Thyroid gland (tissue), 4 donors: ENCODE measurements around the gene TMPRSS11D. TPM values are rescaled to one million over a fixed set of nuclear protein-coding genes. Genes with fewer than 3 reads are reported as not detected.

Experiments used
- DNase-seq, 2 donors: peaks; one replicate each; pipeline ENCODE4 v3.0.0-alpha.2; 2019
- H3K27ac ChIP-seq, 3 donors: fragments of 200-600 bp; sonication (generic); 1 replicate in 2 of 3; 2 replicates in 1 of 3; pipeline ENCODE4 v1.5.1; 2016 to 2019; ENCODE audit warnings: mild to moderate bottlenecking in 1 of 3, moderate library complexity in 1 of 3
- H3K27me3 ChIP-seq: fragments of 200-600 bp; sonication (generic); one replicate; pipeline ENCODE4 v1.5.1; 2019
- H3K36me3 ChIP-seq, 2 donors: fragments of 200-600 bp; sonication (generic); one replicate each; pipeline ENCODE4 v1.5.1; 2016 to 2019
- H3K4me1 ChIP-seq, 2 donors: fragments of 200-600 bp; sonication (generic); one replicate each; pipeline ENCODE4 v1.5.1; 2017 to 2019
- H3K4me3 ChIP-seq, 3 donors: fragments of 200-600 bp; sonication (generic); replicated peaks in 1 of 3; 1 replicate in 2 of 3; 2 replicates in 1 of 3; pipeline ENCODE4 v1.5.1; 2016; ENCODE audit warnings: mild to moderate bottlenecking in 1 of 3
- H3K9me3 ChIP-seq: fragments of 200-600 bp; sonication (generic); one replicate; pipeline ENCODE4 v1.5.1; 2017
- CTCF ChIP-seq, 6 experiments: fragments of 200-600 bp in 3 of 6; fragments of 450-650 bp in 3 of 6; sonication (generic) in 3 of 6; IDR thresholded peaks; one replicate each; pipeline ENCODE4 v1.5.1; 2016 to 2019; ENCODE audit warnings: antibody characterized with exemption in 6 of 6, mild to moderate bottlenecking in 2 of 6, inconsistent platforms in 1 of 6, moderate library complexity in 1 of 6
- POLR2A ChIP-seq, 2 donors: fragments of 450-650 bp; IDR thresholded peaks; one replicate each; pipeline ENCODE4 v1.6.1; 2017; ENCODE audit warnings: antibody characterized with exemption in 2 of 2, mild to moderate bottlenecking in 2 of 2, moderate library complexity in 1 of 2
- WGBS, 2 donors: methylation state at CpG; one replicate each; pipeline ENCODE4 v1.1.5; 2017; 5-methylcytosine and 5-hydroxymethylcytosine counted together
- intact Hi-C: fragments of 100-400 bp; cut with DNase I; formaldehyde crosslinking; loops from one replicate; pipeline ENCODE4 v1.15.1; 2023
- total RNA-seq, 4 donors: library from RNA; depleted of rRNA; stranded (reverse); fragments of >200 nt; gene quantifications; one replicate each; pipeline ENCODE4 v1.2.3, GENCODE V29; 2016

TMPRSS11D gene
- total RNA-seq, 4 donors from 2014 or later, result not detected

- Histone ChIP-seq H3K36me3 (no peaks in the 10 kb centered on the region), H3K27ac (no peak overlapping the region), H3K4me3 (no peak overlapping the region), H3K9me3 (no peaks in the 10 kb centered on the region), H3K27me3 (no peaks in the 10 kb centered on the region), H3K4me1 (no peaks in the 10 kb centered on the region)
- 99% methylated on average over 2 of the region's 2 CpGs for WGBS, 2 donors
- TF ChIP-seq POLR2A (IDR thresholded peaks at IDR 0.05) (no peak), CTCF (IDR thresholded peaks at IDR 0.05) (no peak)
- DNase-seq, result no peak
- intact Hi-C loops, result no loop called here
Observed at GRCh38 chr4:67787311-67787710, 96.5 kb downstream of the TMPRSS11D start.

GRCh38 chr4:67785528-67785927 is 98.3 kb downstream of the TMPRSS11D start:
- 78 to 86% methylated on average over 2 of the region's 2 CpGs for WGBS, 2 donors

GRCh38 chr4:67779631-67780030 is 104.2 kb downstream of the TMPRSS11D start:
- Histone ChIP-seq H3K36me3 (no peaks in the 10 kb centered on the region), H3K9me3 (no peaks in the 10 kb centered on the region), H3K4me1 (no peaks in the 10 kb centered on the region), H3K4me3 (no peak overlapping the region), H3K27ac (no peak overlapping the region), H3K27me3 (no peaks in the 10 kb centered on the region)
- WGBS, 2 donors, result 85 to 86% methylated on average over 2 of the region's 2 CpGs
- intact Hi-C loops, result no loop called here
- DNase-seq, result no peak
- TF ChIP-seq POLR2A (IDR thresholded peaks at IDR 0.05) (no peak), CTCF (IDR thresholded peaks at IDR 0.05) (no peak)

More at GRCh38 chr4:67785528-67785927, 98.3 kb downstream of the TMPRSS11D start:
- DNase-seq, result no peak
- Histone ChIP-seq H3K27me3 (no peaks in the 10 kb centered on the region), H3K36me3 (no peaks in the 10 kb centered on the region), H3K27ac (no peak overlapping the region), H3K4me1 (no peaks in the 10 kb centered on the region), H3K9me3 (no peaks in the 10 kb centered on the region), H3K4me3 (no peak overlapping the region)
- intact Hi-C loops, result no loop called here
- TF ChIP-seq CTCF (IDR thresholded peaks at IDR 0.05) (no peak), POLR2A (IDR thresholded peaks at IDR 0.05) (no peak)

- H3K4me1 ChIP-seq, result no peaks in the 10 kb centered on the region
- no peak for DNase-seq
- no peak overlapping the region for H3K27ac ChIP-seq
- H3K36me3 ChIP-seq, result no peaks in the 10 kb centered on the region
- TF ChIP-seq POLR2A (IDR thresholded peaks at IDR 0.05), result no peak
- TF ChIP-seq CTCF (IDR thresholded peaks at IDR 0.05), result no peak
- intact Hi-C loops, result no loop called here
- 61 to 75% methylated on average over 1 of the region's 1 CpG for WGBS, 2 donors
- H3K27me3 ChIP-seq, result no peaks in the 10 kb centered on the region
- no peak overlapping the region for H3K4me3 ChIP-seq
- H3K9me3 ChIP-seq, result no peaks in the 10 kb centered on the region
Observed at GRCh38 chr4:67776746-67777145, 107.1 kb downstream of the TMPRSS11D start.

Other genes with a start within 250 kb of the TMPRSS11D start
- 100 to 1,000 TPM in 2 of 4 donors, 10 to 100 TPM in 2; 31.9 to 180 (median 97.5) TPM for gene UBA6, start 182.8 kb downstream of the TMPRSS11D start, total RNA-seq
- gene GNRHR, start 129.6 kb downstream of the TMPRSS11D start, total RNA-seq, result not detected
- gene TMPRSS11A, start 79.5 kb upstream of the TMPRSS11D start, total RNA-seq, result not detected
- not detected for gene TMPRSS11F, start 245.9 kb upstream of the TMPRSS11D start, total RNA-seq